Left lobe of liver (tissue), 2 donors: ENCODE measurements around the gene NXT2. TPM values are rescaled to one million over a fixed set of nuclear protein-coding genes. Genes with fewer than 3 reads are reported as not detected.
A peak's percentile ranks its signal among the peaks of the same experiment; 100 is the strongest.
"Not testable (repeated sequence)": the region's sequence is repeated elsewhere in the genome, so short reads cannot be mapped to it uniquely, and the experiment has no call there.

Experiments used
- ATAC-seq: fragments of 200-7000 bp; cut with Tn5 transposase; one replicate; pipeline ENCODE4 v1.9.1; 2020; ENCODE audit warnings: mild to moderate bottlenecking, moderate library complexity
- DNase-seq: peaks from one replicate; pipeline ENCODE4 v3.0.0-alpha.2; 2020; ENCODE audit warnings: low spot score
- total RNA-seq: library from RNA; stranded (reverse); gene quantifications from one replicate; pipeline ENCODE4 v1.2.1, GENCODE V29; 2021
- donor health status: DM: no; HTN: no; CAD: no; lungs with moderate emphysema.
- donor health status: DM: no; HTN: yes; CAD: no.

NXT2 gene
- 2.6 TPM for total RNA-seq

- ATAC-seq (peak; percentile 99), DNase-seq (peak; percentile 91)
Observed at GRCh38 chrX:109536439-109537323, at the start of gene NXT2. TSS of gene NXT2 (plus strand) at chrX:109536844. CDS start at chrX:109537007, 163 bp downstream.

- DNase-seq (no peak), ATAC-seq (no peak)
Observed at GRCh38 chrX:109487640-109488039, 49.0 kb upstream of the NXT2 start.

- ATAC-seq (no peak), DNase-seq (no peak)
Observed at GRCh38 chrX:109489174-109489573, 47.5 kb upstream of the NXT2 start.

- DNase-seq: no peak
- ATAC-seq: no peak
Observed at GRCh38 chrX:109498434-109498833, 38.2 kb upstream of the NXT2 start.

GRCh38 chrX:109501176-109501575 is 35.5 kb upstream of the NXT2 start:
- DNase-seq (no peak), ATAC-seq (no peak)

- DNase-seq: no peak
- no peak for ATAC-seq
Observed at GRCh38 chrX:109508915-109509314, 27.7 kb upstream of the NXT2 start.

GRCh38 chrX:109511113-109511512 is 25.5 kb upstream of the NXT2 start:
- DNase-seq: no peak
- no peak for ATAC-seq

GRCh38 chrX:109519001-109519400 is 17.6 kb upstream of the NXT2 start:
- ATAC-seq (no peak), DNase-seq (no peak)

GRCh38 chrX:109533005-109533404 is 3.6 kb upstream of the NXT2 start:
- no peak for ATAC-seq

GRCh38 chrX:109533631-109534030 is 3.0 kb upstream of the NXT2 start:
- ATAC-seq (no peak), DNase-seq (no peak)

More at GRCh38 chrX:109533005-109533404, 3.6 kb upstream of the NXT2 start:
- DNase-seq: no peak

- no peak for DNase-seq
- ATAC-seq: no peak
Observed at GRCh38 chrX:109534933-109535332, 1.7 kb upstream of the NXT2 start.

GRCh38 chrX:109535578-109535977 is 1.1 kb upstream of the NXT2 start:
- DNase-seq: no peak
- no peak for ATAC-seq

- ATAC-seq (peak; percentile 60), DNase-seq (peak; percentile 47)
Observed at GRCh38 chrX:109537324-109537665, 651 bp downstream of the NXT2 start.

- not testable (repeated sequence) for ATAC-seq, DNase-seq
Observed at GRCh38 chrX:109539007-109539406, 2.4 kb downstream of the NXT2 start.

GRCh38 chrX:109553862-109554261 is 17.2 kb downstream of the NXT2 start:
- no peak for ATAC-seq
- DNase-seq: no peak

- DNase-seq, ATAC-seq: not testable (repeated sequence)
Observed at GRCh38 chrX:109576083-109576482, 39.4 kb downstream of the NXT2 start.

GRCh38 chrX:109577055-109577454 is 40.4 kb downstream of the NXT2 start:
- ATAC-seq (no peak), DNase-seq (no peak)

- ATAC-seq: no peak
Observed at GRCh38 chrX:109578916-109579315, 42.3 kb downstream of the NXT2 start.

GRCh38 chrX:109585488-109585887 is 48.8 kb downstream of the NXT2 start:
- DNase-seq (no peak), ATAC-seq (no peak)

More at GRCh38 chrX:109578916-109579315, 42.3 kb downstream of the NXT2 start:
- no peak for DNase-seq

- ATAC-seq: no peak
- DNase-seq: no peak
Observed at GRCh38 chrX:109590176-109590575, 53.5 kb downstream of the NXT2 start.
